GM12891 (cell line): Measurements from ENCODE around the gene NSD1.

ENCODE experiments used
- PAX5 ChIP-seq: IDR thresholded peaks from 2 replicates; pipeline ENCODE4 v1.6.1; 2011; ENCODE audit warnings: low read length, moderate library complexity, mild to moderate bottlenecking; ENCODE audit not compliant: insufficient read depth, severe bottlenecking
- POLR2A ChIP-seq: IDR thresholded peaks from 2 replicates; pipeline ENCODE4 v1.6.1; 2011; ENCODE audit warnings: low read depth, low read length, control low read depth
- POLR2AphosphoS5 ChIP-seq: IDR thresholded peaks from 2 replicates; pipeline ENCODE4 v1.6.1; 2011; ENCODE audit warnings: low read depth, low read length, control low read depth
- SPI1 ChIP-seq: IDR thresholded peaks from 2 replicates; pipeline ENCODE4 v1.6.1; 2011; ENCODE audit warnings: low read depth, low read length, control low read depth
- TAF1 ChIP-seq: IDR thresholded peaks from 2 replicates; pipeline ENCODE4 v1.6.1; 2011; ENCODE audit warnings: low read depth, low read length, control low read depth

GRCh38 chr5:177098470-177099141 lies 35.0 kb upstream of the NSD1 start:
- TF ChIP-seq POLR2A (no peak), POLR2AphosphoS5 (no peak), TAF1 (no peak), PAX5 (no peak), SPI1 (no peak)
